SK-N-DZ (cell line): ENCODE measurements around the gene ALDH16A1. TPM values are rescaled to one million over a fixed set of nuclear protein-coding genes. Genes with fewer than 3 reads are reported as not detected.

Source experiments
- DNase-seq: peaks from one replicate; pipeline ENCODE4 v3.0.0-alpha.2; 2015; ENCODE audit warnings: low spot score
- polyA plus RNA-seq, 2 experiments: library from polyadenylated mRNA; depleted of rRNA; stranded (reverse); fragments of >200 nt; gene quantifications; 2 replicates each; pipeline ENCODE4 v1.2.3, GENCODE V29; 2014

ALDH16A1 gene
- 6.8 and 14.6 TPM in 2 replicates for polyA plus RNA-seq (2014; cell fraction: cytosol; rRNA removed)
- polyA plus RNA-seq (2014; cell fraction: nucleus; rRNA removed): 20.4 and 21.3 TPM in 2 replicates

GRCh38 chr19:49453013-49453756 is at the start of gene ALDH16A1:
ALDH16A1 (plus strand) TSS chr19:49453225; CDS start chr19:49453332, 107 bp downstream.
- peak; percentile 94 for DNase-seq

- DNase-seq: no peak
Measured at GRCh38 chr19:49403404-49404187, 49.4 kb upstream of the ALDH16A1 start.

GRCh38 chr19:49407079-49407478 is 45.9 kb upstream of the ALDH16A1 start:
- DNase-seq: no peak

GRCh38 chr19:49407482-49408015 is 45.5 kb upstream of the ALDH16A1 start:
- DNase-seq: no peak

- DNase-seq: no peak
Measured at GRCh38 chr19:49408816-49409440, 44.1 kb upstream of the ALDH16A1 start.

GRCh38 chr19:49409441-49410029 is 43.5 kb upstream of the ALDH16A1 start:
- no peak for DNase-seq

GRCh38 chr19:49411681-49412326 is 41.2 kb upstream of the ALDH16A1 start:
- DNase-seq: no peak

- DNase-seq: peak; percentile 74
Measured at GRCh38 chr19:49413348-49413747, 39.7 kb upstream of the ALDH16A1 start.

GRCh38 chr19:49414256-49414655 is 38.8 kb upstream of the ALDH16A1 start:
- no peak for DNase-seq

- DNase-seq: no peak
Measured at GRCh38 chr19:49415102-49415809, 37.8 kb upstream of the ALDH16A1 start.

GRCh38 chr19:49415810-49416200 is 37.2 kb upstream of the ALDH16A1 start:
- no peak for DNase-seq

- no peak for DNase-seq
Measured at GRCh38 chr19:49417088-49417487, 35.9 kb upstream of the ALDH16A1 start.

- DNase-seq: no peak
Measured at GRCh38 chr19:49418511-49418910, 34.5 kb upstream of the ALDH16A1 start.

- no peak for DNase-seq
Measured at GRCh38 chr19:49419173-49419572, 33.9 kb upstream of the ALDH16A1 start.

GRCh38 chr19:49420227-49420626 is 32.8 kb upstream of the ALDH16A1 start:
- no peak for DNase-seq

- DNase-seq: peak; percentile 77
Measured at GRCh38 chr19:49421039-49421877, 31.8 kb upstream of the ALDH16A1 start.

- no peak for DNase-seq
Measured at GRCh38 chr19:49421878-49422202, 31.2 kb upstream of the ALDH16A1 start.

GRCh38 chr19:49422407-49423070 is 30.5 kb upstream of the ALDH16A1 start:
- no peak for DNase-seq
